ENCODE measurements around the gene VMP1. TPM values are rescaled to one million over a fixed set of nuclear protein-coding genes. Genes with fewer than 3 reads are reported as not detected.

The VMP1 gene
- total and polyA plus RNA-seq, 2 of the 4 experiments (the other 2 are of a cell fraction): 89.8 to 197 TPM

DNA sequence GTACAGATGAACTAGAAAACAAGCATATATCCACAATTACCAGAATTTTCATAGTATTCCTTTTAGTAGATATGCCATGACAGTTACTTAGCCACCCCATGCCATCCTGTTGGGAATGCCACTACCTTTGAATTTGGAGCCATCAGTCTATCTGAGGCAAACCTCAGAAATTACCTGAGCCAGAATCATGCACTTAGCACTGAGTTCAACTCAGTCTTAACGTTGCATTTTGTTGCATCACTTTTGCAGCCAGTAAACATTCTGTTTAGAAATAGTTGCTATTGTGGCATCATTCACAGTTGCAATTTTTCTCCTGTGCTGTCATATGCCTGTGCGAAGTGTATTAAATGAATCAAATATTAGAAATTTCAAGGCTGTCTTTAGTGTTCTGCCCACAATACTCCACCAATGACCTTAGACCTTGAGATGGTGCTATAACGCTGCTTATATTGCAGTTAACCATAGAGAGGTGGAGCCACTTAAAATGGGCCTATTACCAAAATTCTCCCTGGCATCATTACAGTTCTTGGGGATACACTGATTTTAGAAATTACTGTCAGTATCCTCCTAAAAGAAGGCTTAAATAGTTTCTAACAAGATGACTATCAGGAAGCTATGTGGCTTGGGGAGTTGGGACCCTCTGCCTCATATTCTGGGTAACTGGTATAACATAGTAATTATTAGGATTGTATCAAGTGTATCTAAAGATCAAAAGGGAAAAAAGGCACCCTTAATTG, 11.3 kb upstream of the VMP1 start:
- H3K27ac ChIP-seq (ENCODE audit: insufficient read depth, low read length): no peak overlapping the region
- H3K56ac ChIP-seq (ENCODE audit: extremely low read depth, insufficient read depth, low read length): no peak overlapping the region
- in situ Hi-C loops (cut with MboI; ENCODE audit: low sequenced_read_pairs): no loop called here

More for the DNA sequence above, 11.3 kb upstream of the VMP1 start:
- Histone ChIP-seq H3K9ac (ENCODE audit: low read depth, low read length) (no peak overlapping the region), H2AK5ac (ENCODE audit: low read depth, low read length) (no peak overlapping the region), H3K79me1 (ENCODE audit: low read depth in 1 of 2, low read length in 2 of 2) (peaks cover 42 to 64% of the 10 kb centered on the region in 2 experiments), H3K36me3 (ENCODE audit: control insufficient read depth, insufficient read depth, low read length) (peaks cover 53% of the 10 kb centered on the region), H3K4me2 (ENCODE audit: low read depth, low read length) (no peak overlapping the region), H3K4me1 (ENCODE audit: control insufficient read depth, insufficient read depth, low read length) (no peaks in the 10 kb centered on the region), H3K4ac (ENCODE audit: low read depth, low read length) (no peak overlapping the region), H2AK9ac (replicated peaks; ENCODE audit: low read depth, low read length, poor library complexity) (no peak overlapping the region), H3K23ac (ENCODE audit: low read depth, low read length) (no peak overlapping the region), H2BK120ac (ENCODE audit: low read depth, low read length) (no peak overlapping the region), H4K20me1 (ENCODE audit: insufficient read depth, low read length) (peaks cover 55% of the 10 kb centered on the region), H2BK20ac (ENCODE audit: low read depth, low read length) (no peak overlapping the region), H4K8ac (ENCODE audit: low read depth in 2 of 2, low read length in 2 of 2) (no peak overlapping the region), H2AFZ (replicated peaks; ENCODE audit: low read length, poor library complexity) (no peak overlapping the region), H3K14ac (replicated peaks; ENCODE audit: low read depth, low read length) (no peak overlapping the region), H2BK15ac (ENCODE audit: low read depth, low read length) (no peak overlapping the region), H2BK5ac (ENCODE audit: low read depth, low read length, poor library complexity, severe bottlenecking) (no peak overlapping the region), H3K4me3 (ENCODE audit: insufficient read depth, low read depth, low read length) (no peak overlapping the region), H3K9me1 (ENCODE audit: insufficient read depth, low read length) (peaks cover 13% of the 10 kb centered on the region; the same call in 1 of the 2 replicates), H3K27me3 (ENCODE audit: control insufficient read depth, insufficient read depth, low read length) (no peaks in the 10 kb centered on the region), H3K18ac (ENCODE audit: low read depth, low read length) (no peak overlapping the region), H4K91ac (ENCODE audit: insufficient read depth, low read depth, low read length) (no peak overlapping the region), H4K5ac (ENCODE audit: low read depth, low read length) (no peak overlapping the region), H3K9me3 (ENCODE audit: control insufficient read depth, insufficient read depth, low read length) (no peaks in the 10 kb centered on the region)
- no peak for DNase-seq
- no peak for ATAC-seq (ENCODE audit: low read depth)
- intact Hi-C loops (cut with micrococcal nuclease) (no loop called here), dilution Hi-C loops (cut with HindIII; ENCODE audit: low sequenced_read_pairs, unreplicated experiment) (no loop called here)
- no TSS peak for BruUV-seq (replicated peaks)
- POLR2A ChIA-PET (ENCODE audit: unreplicated experiment): no interaction called here
- WGBS, 2 experiments (ENCODE audit: extremely low coverage in 2 of 2, insufficient read length in 1 of 2): no CpG with 5 or more reads among the region's 3 CpGs
- CTCF ChIA-PET: no interaction called here
- no peak for TF ChIP-seq MAZ (IDR thresholded peaks at IDR 0.05; ENCODE audit: borderline replicate concordance, low read depth, low read length)
- no peak for TF ChIP-seq CHD1 (IDR thresholded peaks at IDR 0.05; ENCODE audit: low read depth, low read length)
- TF ChIP-seq CEBPB (IDR thresholded peaks at IDR 0.05; ENCODE audit: low read depth, low read length): peak; percentile 50; the same call in 1 of the 2 replicates

All from IMR-90 (cell line).